ENCODE data around the gene CTDSPL2.

DNA sequence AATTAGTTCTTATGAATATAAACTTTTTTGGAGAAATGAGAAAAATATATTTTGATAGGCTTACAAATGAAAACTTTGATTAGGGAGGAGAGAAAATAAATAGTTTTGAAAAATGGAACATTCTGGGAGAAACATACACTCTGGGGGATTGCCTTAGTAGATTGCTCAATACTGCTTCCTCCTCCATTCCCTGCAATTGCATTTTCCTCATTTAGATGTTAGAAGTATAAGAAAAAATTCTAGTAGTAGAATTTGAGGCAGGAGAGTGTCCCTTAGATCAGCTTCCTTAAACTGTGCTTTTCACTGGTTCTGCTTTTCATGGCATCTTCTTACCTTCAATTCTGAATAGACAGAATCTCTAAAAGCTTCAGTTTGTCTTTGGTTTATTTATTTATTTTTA lies 46.2 kb upstream of the CTDSPL2 start:
- TF ChIP-seq MAX (IDR thresholded peaks at IDR 0.05; ENCODE audit: low read depth, low read length) (no peak), POLR2A (IDR thresholded peaks at IDR 0.05; ENCODE audit: extremely low read depth, insufficient read length) (no peak), MYC (IDR thresholded peaks at IDR 0.05; ENCODE audit: low read depth, low read length) (no peak)
- TF ChIP-seq, protein P1, sequence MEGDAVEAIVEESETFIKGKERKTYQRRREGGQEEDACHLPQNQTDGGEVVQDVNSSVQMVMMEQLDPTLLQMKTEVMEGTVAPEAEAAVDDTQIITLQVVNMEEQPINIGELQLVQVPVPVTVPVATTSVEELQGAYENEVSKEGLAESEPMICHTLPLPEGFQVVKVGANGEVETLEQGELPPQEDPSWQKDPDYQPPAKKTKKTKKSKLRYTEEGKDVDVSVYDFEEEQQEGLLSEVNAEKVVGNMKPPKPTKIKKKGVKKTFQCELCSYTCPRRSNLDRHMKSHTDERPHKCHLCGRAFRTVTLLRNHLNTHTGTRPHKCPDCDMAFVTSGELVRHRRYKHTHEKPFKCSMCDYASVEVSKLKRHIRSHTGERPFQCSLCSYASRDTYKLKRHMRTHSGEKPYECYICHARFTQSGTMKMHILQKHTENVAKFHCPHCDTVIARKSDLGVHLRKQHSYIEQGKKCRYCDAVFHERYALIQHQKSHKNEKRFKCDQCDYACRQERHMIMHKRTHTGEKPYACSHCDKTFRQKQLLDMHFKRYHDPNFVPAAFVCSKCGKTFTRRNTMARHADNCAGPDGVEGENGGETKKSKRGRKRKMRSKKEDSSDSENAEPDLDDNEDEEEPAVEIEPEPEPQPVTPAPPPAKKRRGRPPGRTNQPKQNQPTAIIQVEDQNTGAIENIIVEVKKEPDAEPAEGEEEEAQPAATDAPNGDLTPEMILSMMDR (IDR thresholded peaks at IDR 0.05; ENCODE audit: low read depth, low read length), result no peak

Measured in NB4 (cell line).